IMR-90 (cell line): ENCODE results near the gene IL23A. TPM values are rescaled to one million over a fixed set of nuclear protein-coding genes. Genes with fewer than 3 reads are reported as not detected.

Experiments
- ATAC-seq: fragments of 200-7000 bp; cut with Tn5 transposase; 2 replicates; pipeline ENCODE4 v1.9.1; 2020; ENCODE audit warnings: low read depth, mild to moderate bottlenecking, moderate library complexity
- BruUV-seq: library from RNA; stranded (reverse); fragments of 400-500 nt; replicated peaks from 2 replicates; lab custom pipeline; 2021; lab: Mats Ljungman, UMichigan
- CTCF ChIA-PET: fragments of 300-600 bp; formaldehyde crosslinking; extraction: SDS; loops from one replicate; lab custom pipeline; 2021; ENCODE audit warnings: antibody characterized with exemption; lab: Yijun Ruan, JAX
- POLR2A ChIA-PET: fragments of 300-600 bp; sonication (Branson Sonifier 250); formaldehyde crosslinking; loops from one replicate; lab custom pipeline; 2022; ENCODE audit warnings: antibody characterized with exemption; ENCODE audit not compliant: unreplicated experiment; lab: Charles Lee
- DNase-seq: peaks from one replicate; pipeline ENCODE4 v3.0.0; 2013
- H2AFZ ChIP-seq: replicated peaks from 2 replicates; pipeline ENCODE3; 2013; ENCODE audit warnings: low read length, mild to moderate bottlenecking; ENCODE audit not compliant: poor library complexity
- H2AK5ac ChIP-seq: 2 replicates; pipeline ENCODE4 v1.6.1; 2013; ENCODE audit warnings: low read depth, low read length, inconsistent platforms
- H2AK9ac ChIP-seq: replicated peaks from 2 replicates; pipeline ENCODE3; 2013; ENCODE audit warnings: mild to moderate bottlenecking, low read depth, low read length, moderate library complexity; ENCODE audit not compliant: poor library complexity
- H2BK120ac ChIP-seq: 2 replicates; pipeline ENCODE4 v1.6.1; 2013; ENCODE audit warnings: low read depth, low read length, inconsistent platforms
- H2BK15ac ChIP-seq: 3 replicates; pipeline ENCODE4 v1.6.1; 2013; ENCODE audit warnings: low read depth, low read length, inconsistent platforms
- H2BK20ac ChIP-seq: 2 replicates; pipeline ENCODE4 v1.6.1; 2013; ENCODE audit warnings: low read depth, mild to moderate bottlenecking, inconsistent platforms, low read length, moderate library complexity
- H2BK5ac ChIP-seq: 2 replicates; pipeline ENCODE4 v1.6.1; 2013; ENCODE audit warnings: mild to moderate bottlenecking, low read depth, low read length, inconsistent platforms; ENCODE audit not compliant: poor library complexity, severe bottlenecking
- H3K14ac ChIP-seq: replicated peaks from 2 replicates; pipeline ENCODE4 v1.6.1; 2013; ENCODE audit warnings: low read depth, low read length, inconsistent platforms
- H3K18ac ChIP-seq: 2 replicates; pipeline ENCODE4 v1.6.1; 2013; ENCODE audit warnings: low read depth, low read length, control low read depth
- H3K23ac ChIP-seq: 2 replicates; pipeline ENCODE4 v1.6.1; 2013; ENCODE audit warnings: low read depth, low read length, inconsistent platforms
- H3K27ac ChIP-seq: 2 replicates; pipeline ENCODE4 v1.5.1; 2013; ENCODE audit warnings: mild to moderate bottlenecking, control low read depth, low read length; ENCODE audit not compliant: insufficient read depth
- H3K27me3 ChIP-seq: 2 replicates; pipeline ENCODE4 v1.6.1; 2013; ENCODE audit warnings: low read length; ENCODE audit not compliant: control insufficient read depth, insufficient read depth
- H3K36me3 ChIP-seq: 2 replicates; pipeline ENCODE4 v1.6.1; 2013; ENCODE audit warnings: low read length, mixed read lengths; ENCODE audit not compliant: control insufficient read depth, insufficient read depth
- H3K4ac ChIP-seq: 2 replicates; pipeline ENCODE4 v1.6.1; 2013; ENCODE audit warnings: low read depth, low read length, inconsistent platforms
- H3K4me1 ChIP-seq: 2 replicates; pipeline ENCODE4 v1.6.1; 2013; ENCODE audit warnings: low read length, mixed read lengths; ENCODE audit not compliant: control insufficient read depth, insufficient read depth
- H3K4me2 ChIP-seq: 2 replicates; pipeline ENCODE4 v1.6.1; 2013; ENCODE audit warnings: low read depth, mild to moderate bottlenecking, control low read depth, low read length, moderate library complexity
- H3K4me3 ChIP-seq: 2 replicates; pipeline ENCODE4 v1.5.1; 2013; ENCODE audit warnings: low read depth, mild to moderate bottlenecking, control low read depth, low read length, moderate library complexity; ENCODE audit not compliant: insufficient read depth
- H3K56ac ChIP-seq: 2 replicates; pipeline ENCODE4 v1.6.1; 2013; ENCODE audit warnings: low read length, inconsistent platforms; ENCODE audit not compliant: insufficient read depth; ENCODE audit errors: extremely low read depth
- H3K79me1 ChIP-seq, 2 experiments: 2 replicates each; pipeline ENCODE4 v1.6.1; 2013; ENCODE audit warnings: low read length in 2 of 2, inconsistent platforms in 1 of 2, low read depth in 1 of 2
- H3K9ac ChIP-seq: 2 replicates; pipeline ENCODE4 v1.6.1; 2013; ENCODE audit warnings: low read depth, low read length, control low read depth
- H3K9me1 ChIP-seq: 2 replicates; pipeline ENCODE4 v1.6.1; 2013; ENCODE audit warnings: low read length, inconsistent platforms; ENCODE audit not compliant: insufficient read depth
- H3K9me3 ChIP-seq: 2 replicates; pipeline ENCODE4 v1.6.1; 2013; ENCODE audit warnings: low read length; ENCODE audit not compliant: control insufficient read depth, insufficient read depth
- H4K20me1 ChIP-seq: 2 replicates; pipeline ENCODE4 v1.6.1; 2013; ENCODE audit warnings: low read length, inconsistent platforms; ENCODE audit not compliant: insufficient read depth
- H4K5ac ChIP-seq: 2 replicates; pipeline ENCODE4 v1.6.1; 2013; ENCODE audit warnings: mild to moderate bottlenecking, low read depth, low read length, control low read depth
- H4K8ac ChIP-seq, 2 experiments: 2 replicates each; pipeline ENCODE4 v1.6.1; 2013; ENCODE audit warnings: low read depth in 2 of 2, low read length in 2 of 2, control low read depth in 1 of 2, inconsistent platforms in 1 of 2
- H4K91ac ChIP-seq: 2 replicates; pipeline ENCODE4 v1.6.1; 2013; ENCODE audit warnings: low read depth, low read length, inconsistent platforms; ENCODE audit not compliant: insufficient read depth
- BHLHE40 ChIP-seq: fragments of 150-350 bp; IDR thresholded peaks from 2 replicates; pipeline ENCODE4 v1.6.1; 2016; ENCODE audit warnings: mild to moderate bottlenecking, low read depth, low read length
- CEBPB ChIP-seq: IDR thresholded peaks from 2 replicates; pipeline ENCODE4 v1.6.1; 2012; ENCODE audit warnings: low read depth, low read length, improper control_type of control experiment
- CHD1 ChIP-seq: IDR thresholded peaks from 2 replicates; pipeline ENCODE4 v1.6.1; 2012; ENCODE audit warnings: low read depth, low read length, improper control_type of control experiment
- FOS ChIP-seq: fragments of 150-350 bp; IDR thresholded peaks from 2 replicates; pipeline ENCODE4 v1.6.1; 2016; ENCODE audit warnings: low read depth, low read length
- MAFK ChIP-seq: IDR thresholded peaks from 2 replicates; pipeline ENCODE4 v1.6.1; 2012; ENCODE audit warnings: low read depth, low read length, improper control_type of control experiment
- MAZ ChIP-seq: IDR thresholded peaks from 2 replicates; pipeline ENCODE4 v1.6.1; 2012; ENCODE audit warnings: low read depth, mild to moderate bottlenecking, low read length, improper control_type of control experiment, moderate library complexity, borderline replicate concordance
- MXI1 ChIP-seq: IDR thresholded peaks from 2 replicates; pipeline ENCODE4 v1.6.1; 2012; ENCODE audit warnings: low read depth, mild to moderate bottlenecking, low read length, moderate library complexity, borderline replicate concordance
- NFE2L2 ChIP-seq: fragments of 150-350 bp; IDR thresholded peaks from 2 replicates; pipeline ENCODE4 v1.6.1; 2016; ENCODE audit warnings: low read depth, mild to moderate bottlenecking, low read length
- POLR2A ChIP-seq: IDR thresholded peaks from 2 replicates; pipeline ENCODE4 v1.6.1; 2012; ENCODE audit warnings: mild to moderate bottlenecking, low read depth, low read length
- RAD21 ChIP-seq: IDR thresholded peaks from 2 replicates; pipeline ENCODE4 v1.6.1; 2012; ENCODE audit warnings: low read length, improper control_type of control experiment
- RCOR1 ChIP-seq: IDR thresholded peaks from 2 replicates; pipeline ENCODE4 v1.6.1; 2012; ENCODE audit warnings: mild to moderate bottlenecking, low read length, improper control_type of control experiment; ENCODE audit not compliant: insufficient replicate concordance
- RFX5 ChIP-seq: IDR thresholded peaks from 2 replicates; pipeline ENCODE4 v1.8.0; 2012; ENCODE audit warnings: low read depth, mild to moderate bottlenecking, low read length, moderate library complexity
- SMC3 ChIP-seq: fragments of 150-350 bp; IDR thresholded peaks from 2 replicates; pipeline ENCODE4 v1.6.1; 2016; ENCODE audit warnings: low read depth, mild to moderate bottlenecking, antibody characterized with exemption, low read length, moderate library complexity
- WGBS, 2 experiments: methylation state at CpG; one replicate each; pipeline versions ENCODE4 v1.1.5 to v1.1.7; 2013; ENCODE audit warnings: missing lambda C conversion rate in 2 of 2; ENCODE audit not compliant: insufficient read length in 1 of 2; ENCODE audit errors: extremely low coverage in 2 of 2; 5-methylcytosine and 5-hydroxymethylcytosine counted together
- dilution Hi-C: fragments of 300-500 bp; cut with HindIII; formaldehyde crosslinking; loops from one replicate; pipeline ENCODE4 v1.14.3; 2018; ENCODE audit warnings: low sequenced_read_pairs; ENCODE audit not compliant: unreplicated experiment
- in situ Hi-C: fragments of 300-500 bp; cut with MboI; formaldehyde crosslinking; loops from 3 replicates; pipeline ENCODE4 v1.14.3; 2019; ENCODE audit warnings: low sequenced_read_pairs, inconsistent platforms, mixed read lengths
- intact Hi-C: fragments of 100-400 bp; cut with micrococcal nuclease; formaldehyde crosslinking; loops from 2 replicates; pipeline ENCODE4 v1.10.0; 2022
- polyA plus RNA-seq, 3 experiments: library from polyadenylated mRNA; depleted of rRNA; stranded (reverse); fragments of >200 nt; gene quantifications; 2 replicates each; pipeline ENCODE4 v1.2.3, GENCODE V29; 2012; ENCODE audit warnings: low replicate concordance in 1 of 3
- total RNA-seq: library from RNA; depleted of rRNA; stranded (reverse); fragments of >200 nt; gene quantifications from 2 replicates; pipeline ENCODE4 v1.2.3, GENCODE V29; 2012
- TF ChIP-seq, protein P1 (sequence below): conservative IDR thresholded peaks from 2 replicates; pipeline ENCODE4 v1.5.1; 2012; ENCODE audit warnings: mild to moderate bottlenecking, low read depth, low read length, improper control_type of control experiment
- TF ChIP-seq, protein P2 (sequence below): fragments of 150-350 bp; IDR thresholded peaks from 2 replicates; pipeline ENCODE4 v1.6.1; 2017; ENCODE audit warnings: mild to moderate bottlenecking, antibody characterized with exemption, low read length, low read depth
- TF ChIP-seq, protein P3 (sequence below): fragments of 150-350 bp; IDR thresholded peaks from 2 replicates; pipeline ENCODE4 v1.6.1; 2016; ENCODE audit warnings: low read depth, mild to moderate bottlenecking, low read length, moderate library complexity, borderline replicate concordance

IL23A gene
- total and polyA plus RNA-seq, 2 of the 4 experiments (the other 2 are of a cell fraction), result 0.55 TPM; not detected in 1

DNA sequence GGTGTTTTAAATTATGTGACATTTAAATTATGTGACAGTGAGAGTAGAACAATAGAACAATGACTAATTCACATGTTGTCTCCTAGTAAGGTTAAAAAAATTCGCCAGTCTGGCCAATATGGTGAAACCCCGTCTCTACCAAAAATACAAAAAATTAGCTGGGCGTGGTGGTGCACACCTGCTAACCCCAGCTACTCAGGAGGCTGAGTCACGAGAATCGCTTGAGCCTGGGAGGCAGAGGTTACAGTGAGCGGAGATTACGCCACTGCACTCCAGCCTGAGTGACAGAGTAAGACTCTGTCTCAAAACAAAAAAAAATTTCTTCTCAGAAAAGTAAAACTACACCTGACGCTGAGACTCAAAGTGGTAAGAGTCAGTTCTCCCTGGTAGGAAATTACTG is 41.3 kb upstream of the IL23A start:
- H3K56ac ChIP-seq, result no peak overlapping the region
- no peak overlapping the region for H2AK9ac ChIP-seq
- WGBS, 2 experiments, result 96% methylated on average over 5 of the region's 8 CpGs; no CpG with 5 or more reads in 1 of the 2 experiments
- no peak overlapping the region for H4K5ac ChIP-seq
- ChIA-PET CTCF (no interaction called here), POLR2A (interaction anchor here (0.6 to 1.2 kb wide), 2 partner anchors 9 to 19 kb away, joined by 6 read pairs; no protein-coding TSS in a partner anchor)
- BruUV-seq, result no TSS peak
- no peak overlapping the region for H2BK20ac ChIP-seq
- TF ChIP-seq SMC3 (no peak), RAD21 (no peak), BHLHE40 (no peak), MAZ (no peak), RCOR1 (no peak), POLR2A (no peak), CEBPB (no peak), MXI1 (no peak), CHD1 (no peak), MAFK (no peak), NFE2L2 (no peak), RFX5 (no peak), FOS (no peak)
- TF ChIP-seq, protein P1, sequence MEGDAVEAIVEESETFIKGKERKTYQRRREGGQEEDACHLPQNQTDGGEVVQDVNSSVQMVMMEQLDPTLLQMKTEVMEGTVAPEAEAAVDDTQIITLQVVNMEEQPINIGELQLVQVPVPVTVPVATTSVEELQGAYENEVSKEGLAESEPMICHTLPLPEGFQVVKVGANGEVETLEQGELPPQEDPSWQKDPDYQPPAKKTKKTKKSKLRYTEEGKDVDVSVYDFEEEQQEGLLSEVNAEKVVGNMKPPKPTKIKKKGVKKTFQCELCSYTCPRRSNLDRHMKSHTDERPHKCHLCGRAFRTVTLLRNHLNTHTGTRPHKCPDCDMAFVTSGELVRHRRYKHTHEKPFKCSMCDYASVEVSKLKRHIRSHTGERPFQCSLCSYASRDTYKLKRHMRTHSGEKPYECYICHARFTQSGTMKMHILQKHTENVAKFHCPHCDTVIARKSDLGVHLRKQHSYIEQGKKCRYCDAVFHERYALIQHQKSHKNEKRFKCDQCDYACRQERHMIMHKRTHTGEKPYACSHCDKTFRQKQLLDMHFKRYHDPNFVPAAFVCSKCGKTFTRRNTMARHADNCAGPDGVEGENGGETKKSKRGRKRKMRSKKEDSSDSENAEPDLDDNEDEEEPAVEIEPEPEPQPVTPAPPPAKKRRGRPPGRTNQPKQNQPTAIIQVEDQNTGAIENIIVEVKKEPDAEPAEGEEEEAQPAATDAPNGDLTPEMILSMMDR, result no peak
- TF ChIP-seq, protein P2, sequence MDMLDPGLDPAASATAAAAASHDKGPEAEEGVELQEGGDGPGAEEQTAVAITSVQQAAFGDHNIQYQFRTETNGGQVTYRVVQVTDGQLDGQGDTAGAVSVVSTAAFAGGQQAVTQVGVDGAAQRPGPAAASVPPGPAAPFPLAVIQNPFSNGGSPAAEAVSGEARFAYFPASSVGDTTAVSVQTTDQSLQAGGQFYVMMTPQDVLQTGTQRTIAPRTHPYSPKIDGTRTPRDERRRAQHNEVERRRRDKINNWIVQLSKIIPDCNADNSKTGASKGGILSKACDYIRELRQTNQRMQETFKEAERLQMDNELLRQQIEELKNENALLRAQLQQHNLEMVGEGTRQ, result no peak
- TF ChIP-seq, protein P3, sequence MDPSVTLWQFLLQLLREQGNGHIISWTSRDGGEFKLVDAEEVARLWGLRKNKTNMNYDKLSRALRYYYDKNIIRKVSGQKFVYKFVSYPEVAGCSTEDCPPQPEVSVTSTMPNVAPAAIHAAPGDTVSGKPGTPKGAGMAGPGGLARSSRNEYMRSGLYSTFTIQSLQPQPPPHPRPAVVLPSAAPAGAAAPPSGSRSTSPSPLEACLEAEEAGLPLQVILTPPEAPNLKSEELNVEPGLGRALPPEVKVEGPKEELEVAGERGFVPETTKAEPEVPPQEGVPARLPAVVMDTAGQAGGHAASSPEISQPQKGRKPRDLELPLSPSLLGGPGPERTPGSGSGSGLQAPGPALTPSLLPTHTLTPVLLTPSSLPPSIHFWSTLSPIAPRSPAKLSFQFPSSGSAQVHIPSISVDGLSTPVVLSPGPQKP, result no peak
- H2BK15ac ChIP-seq, result no peak overlapping the region
- no peaks in the 10 kb centered on the region for H3K9me3 ChIP-seq
- H4K20me1 ChIP-seq, result peaks cover 20% of the 10 kb centered on the region
- in situ Hi-C loops (no loop called here), intact Hi-C loops (no loop called here), dilution Hi-C loops (no loop called here)
- peaks cover 20 to 71% of the 10 kb centered on the region in 2 experiments for H3K79me1 ChIP-seq
- H3K36me3 ChIP-seq, result peaks cover 11% of the 10 kb centered on the region
- H4K91ac ChIP-seq, result no peak overlapping the region
- H3K4me1 ChIP-seq, result peaks cover 9% of the 10 kb centered on the region; the same call in 1 of the 2 replicates
- H3K9ac ChIP-seq, result no peak overlapping the region
- H3K9me1 ChIP-seq, result peaks cover 11% of the 10 kb centered on the region
- no peak overlapping the region for H2BK5ac ChIP-seq
- no peak overlapping the region for H3K4me3 ChIP-seq
- no peak overlapping the region for H3K23ac ChIP-seq
- no peak overlapping the region for H3K4me2 ChIP-seq
- no peaks in the 10 kb centered on the region for H3K27me3 ChIP-seq
- H3K18ac ChIP-seq, result no peak overlapping the region
- H4K8ac ChIP-seq, result no peak overlapping the region
- no peak overlapping the region for H3K27ac ChIP-seq
- no peak overlapping the region for H2BK120ac ChIP-seq
- ATAC-seq (no peak), DNase-seq (no peak)
- H2AK5ac ChIP-seq, result no peak overlapping the region
- no peak overlapping the region for H3K14ac ChIP-seq
- H2AFZ ChIP-seq, result no peak overlapping the region
- no peak overlapping the region for H3K4ac ChIP-seq
